GM21381 (cell line): ENCODE data around the gene STK39.

Experiments used
- ATAC-seq: cut with Tn5 transposase; IDR thresholded peaks from one replicate; pipeline ENCODE4 v1.9.1; 2021; ENCODE audit warnings: mild to moderate bottlenecking, moderate library complexity; ENCODE audit not compliant: unreplicated experiment

The STK39 gene

DNA sequence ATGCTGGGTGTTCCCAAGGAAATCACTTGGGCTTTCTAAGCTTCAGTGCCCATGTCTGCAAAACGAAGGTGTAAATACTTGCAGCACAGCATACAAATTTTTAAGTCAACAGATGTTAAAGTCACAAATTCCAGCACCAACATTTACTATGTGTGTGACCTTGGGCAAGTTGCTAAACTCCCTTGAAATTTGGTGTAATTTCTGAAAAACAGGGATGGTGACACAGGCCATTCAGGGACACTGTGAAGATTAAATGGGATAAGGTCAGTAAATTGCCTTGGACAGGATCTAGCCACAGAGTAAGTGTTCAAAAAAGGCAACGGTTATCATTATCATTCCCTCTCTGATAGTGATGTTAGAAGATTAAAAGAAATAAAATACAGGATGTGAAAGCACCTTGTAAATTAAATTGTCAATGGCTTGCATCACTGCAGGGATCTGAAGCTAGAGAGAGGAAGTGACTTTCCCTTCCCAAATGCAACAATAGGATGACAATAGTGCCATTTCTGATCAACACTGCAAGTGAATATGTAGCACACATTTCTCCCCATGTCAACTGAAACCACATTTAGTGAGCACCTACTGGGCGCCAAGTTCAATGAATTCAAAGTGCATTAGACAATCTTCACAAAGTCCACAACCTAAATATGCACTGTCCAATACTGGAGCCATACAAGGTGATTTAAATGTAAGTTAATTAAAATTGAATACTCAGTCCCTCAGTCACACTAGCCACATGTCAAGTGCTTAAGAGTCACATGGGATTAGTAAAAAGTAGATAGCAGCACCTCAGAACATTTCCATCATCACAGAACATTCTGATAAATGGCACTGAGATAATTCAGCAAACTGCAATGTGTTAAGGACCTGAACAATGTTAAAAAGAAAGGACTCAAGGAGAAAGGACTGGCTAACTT is 81.2 kb downstream of the STK39 start:
- no peak for ATAC-seq

DNA sequence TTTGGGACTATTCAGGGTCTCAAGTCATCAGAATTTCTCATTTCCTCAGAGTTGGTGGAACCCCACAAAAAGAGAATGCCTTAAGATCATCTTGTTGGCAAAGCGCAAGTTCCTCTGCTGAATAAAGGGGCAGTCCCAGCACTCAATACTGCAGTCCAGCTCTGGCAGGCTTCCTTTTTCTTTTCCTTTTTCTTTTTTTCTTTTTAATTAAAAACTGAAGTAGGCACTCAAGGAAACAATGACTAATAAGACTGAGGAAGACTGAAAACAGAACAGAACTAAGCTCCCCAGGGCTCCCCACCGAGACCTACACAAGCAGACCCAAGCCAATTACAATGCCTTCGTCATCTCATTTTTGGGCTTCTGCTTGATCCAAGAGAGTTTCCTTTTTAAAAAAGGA is 82.0 kb downstream of the STK39 start:
- ATAC-seq, result no peak

DNA sequence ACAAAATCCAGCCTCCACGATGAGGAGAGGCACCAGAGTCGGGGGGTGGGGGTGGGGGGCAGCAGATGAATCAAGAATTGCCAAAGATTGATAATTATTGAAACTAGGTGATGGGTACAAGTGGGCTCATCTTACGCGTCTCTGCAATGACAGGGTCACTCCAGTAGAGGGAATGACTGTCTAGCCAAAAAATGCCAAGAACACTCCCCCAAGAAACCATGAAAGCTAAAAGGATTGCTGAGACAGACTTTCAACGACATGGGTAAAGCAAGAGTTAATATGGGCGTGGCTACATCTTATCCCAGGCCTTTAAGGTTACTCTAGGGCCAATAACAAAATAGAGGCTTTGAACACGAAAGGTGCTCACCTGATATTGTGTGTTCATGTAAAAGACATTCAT is 86.5 kb downstream of the STK39 start:
- no peak for ATAC-seq

DNA sequence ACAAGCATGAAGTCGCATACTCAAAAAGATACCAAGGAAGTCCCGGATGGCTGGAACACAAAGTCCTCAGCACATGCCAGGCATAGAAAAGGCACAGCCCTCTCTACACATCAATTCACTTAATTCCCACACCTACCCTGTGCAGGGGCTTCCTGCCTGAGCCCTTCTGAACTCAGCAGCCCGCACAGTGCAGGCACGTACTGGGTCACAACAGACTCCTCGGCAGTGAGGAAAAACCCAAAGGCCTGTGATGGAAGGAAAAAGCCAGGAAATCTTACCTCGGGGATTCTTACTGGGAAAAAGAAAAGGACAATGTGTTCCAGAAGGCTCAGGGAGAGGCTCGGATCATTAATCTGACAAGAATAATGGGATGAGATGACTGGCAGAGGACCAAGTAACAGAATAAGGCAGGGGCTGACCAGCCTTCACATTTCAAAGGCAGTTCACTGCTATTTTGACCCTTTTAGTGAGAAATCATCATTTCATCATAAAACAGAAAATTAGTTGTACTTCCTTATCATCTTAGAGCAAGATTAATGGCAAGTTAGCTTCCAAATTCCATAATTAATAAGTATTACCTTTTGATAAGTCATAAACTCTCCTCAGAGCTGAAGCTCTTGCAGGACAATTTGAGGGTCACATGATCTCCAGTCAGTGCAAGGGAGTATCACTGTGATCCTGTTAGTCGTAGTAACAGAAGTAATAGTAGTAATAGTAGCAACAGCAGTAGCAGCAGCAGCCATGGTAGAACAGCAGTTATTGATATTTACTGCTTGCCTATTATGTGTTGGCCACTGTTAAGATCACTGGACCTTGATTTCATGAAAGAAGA is 87.4 kb downstream of the STK39 start:
- no peak for ATAC-seq

DNA sequence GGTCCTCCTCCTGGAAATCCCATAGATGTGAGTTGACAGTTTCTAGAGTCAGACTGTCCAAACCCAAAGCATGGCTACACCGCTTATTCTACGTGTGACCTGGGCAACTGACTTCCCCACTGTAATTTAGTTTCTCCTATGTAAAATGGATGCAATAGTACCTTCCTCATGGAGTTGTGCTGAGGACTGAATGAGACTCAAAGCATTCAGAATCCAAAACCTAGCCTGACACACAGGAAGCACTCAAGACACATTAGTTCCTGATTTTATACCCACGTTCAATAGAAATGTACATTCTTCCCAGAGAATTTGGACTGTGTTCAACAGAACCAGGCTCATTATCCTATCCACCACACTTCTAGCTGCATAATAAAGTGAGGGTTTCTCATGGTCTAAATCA is 88.8 kb downstream of the STK39 start:
- ATAC-seq, result no peak

DNA sequence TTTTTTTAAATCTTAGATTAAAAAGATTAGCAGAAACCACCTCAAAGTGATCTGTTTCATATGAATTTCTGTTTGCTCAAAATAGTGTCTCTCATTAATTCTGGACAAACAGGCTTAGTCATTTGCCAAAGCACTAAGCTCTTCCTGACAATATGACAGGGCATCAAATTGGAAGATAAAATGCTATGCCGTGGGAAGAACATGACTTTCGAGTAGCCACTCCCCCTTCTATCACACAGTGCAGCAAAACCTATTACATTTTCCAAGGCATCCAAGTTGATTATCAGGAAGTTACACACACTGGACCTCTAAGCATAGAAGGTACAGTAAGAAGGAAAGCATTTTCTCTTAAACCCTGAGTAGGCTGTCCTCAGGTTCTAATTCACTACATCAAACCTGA is 89.5 kb downstream of the STK39 start:
- no peak for ATAC-seq

DNA sequence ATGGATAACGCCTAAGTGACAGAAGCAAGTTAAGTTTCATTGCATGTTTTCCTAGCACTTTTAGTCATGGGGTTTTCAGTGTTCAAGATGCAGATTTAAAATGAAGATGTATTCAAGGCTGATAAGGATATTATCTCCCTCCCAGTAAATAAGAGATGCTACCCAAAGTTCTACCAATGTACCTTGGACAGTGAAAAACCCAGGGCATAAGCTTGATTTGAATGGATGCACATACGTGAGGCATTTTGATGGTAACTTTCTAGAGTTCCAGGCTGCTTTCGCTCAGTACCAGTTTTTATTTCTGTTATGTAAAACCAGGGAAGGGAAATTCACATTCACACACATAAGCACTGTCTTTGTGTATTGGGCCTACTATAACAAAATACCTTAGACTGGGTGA is 90.3 kb downstream of the STK39 start:
- no peak for ATAC-seq

DNA sequence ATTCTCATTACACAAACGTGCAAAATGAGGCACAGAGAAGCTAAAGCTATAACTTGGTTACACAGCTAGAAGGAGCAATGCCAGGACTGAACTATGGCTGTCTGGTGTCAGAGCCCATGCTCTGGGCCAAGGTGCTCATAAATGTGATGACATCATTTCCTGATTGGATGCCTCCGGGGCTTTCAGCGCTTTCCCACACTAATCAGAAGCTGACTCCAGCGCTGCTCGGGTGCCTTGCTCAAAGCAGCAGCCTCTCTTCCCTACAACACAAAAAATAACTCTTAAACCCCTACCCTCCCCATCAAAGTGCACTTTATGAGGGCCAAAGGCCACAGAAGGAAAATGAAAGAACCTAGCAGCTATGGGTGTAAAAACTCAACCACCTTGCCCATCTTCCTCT is 90.7 kb downstream of the STK39 start:
- no peak for ATAC-seq

DNA sequence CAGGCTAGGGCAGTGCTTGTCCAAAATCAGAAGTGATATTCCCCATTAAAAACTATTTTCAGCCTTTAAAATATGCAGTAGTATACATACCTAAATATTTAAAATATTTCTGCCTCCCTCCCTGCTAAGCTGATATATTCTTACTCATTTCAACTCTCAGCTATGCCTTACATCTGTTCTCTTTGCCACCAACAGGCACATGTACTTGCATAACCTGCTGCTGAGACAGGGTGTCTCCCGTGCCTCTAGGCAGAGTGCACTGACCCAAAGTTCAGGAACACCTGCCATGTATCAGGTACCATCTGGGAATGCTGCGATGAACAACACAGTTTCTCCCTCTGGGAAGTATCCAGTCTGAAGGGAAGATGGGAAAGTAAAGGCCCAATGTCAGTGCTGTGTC is 91.7 kb downstream of the STK39 start:
- no peak for ATAC-seq

DNA sequence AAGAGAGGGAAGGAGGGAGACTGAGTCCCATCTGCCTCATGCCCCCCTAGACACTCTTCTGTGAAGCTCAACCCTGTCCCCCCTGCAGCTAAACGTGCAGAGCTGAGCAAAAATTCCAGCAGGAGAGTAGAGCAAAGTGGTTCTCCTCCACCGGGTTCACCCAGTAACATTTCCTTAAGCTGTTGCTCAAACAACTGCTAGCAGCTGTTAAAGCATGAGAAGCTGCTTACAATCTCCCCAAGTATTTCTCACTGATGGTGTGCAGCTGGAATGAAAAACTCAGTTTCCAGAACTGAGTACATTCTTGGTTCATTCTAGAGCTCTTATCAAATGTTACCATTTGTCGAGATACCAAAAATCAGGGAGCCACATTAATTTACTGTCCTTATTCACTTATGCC is 92.3 kb downstream of the STK39 start:
- no peak for ATAC-seq

DNA sequence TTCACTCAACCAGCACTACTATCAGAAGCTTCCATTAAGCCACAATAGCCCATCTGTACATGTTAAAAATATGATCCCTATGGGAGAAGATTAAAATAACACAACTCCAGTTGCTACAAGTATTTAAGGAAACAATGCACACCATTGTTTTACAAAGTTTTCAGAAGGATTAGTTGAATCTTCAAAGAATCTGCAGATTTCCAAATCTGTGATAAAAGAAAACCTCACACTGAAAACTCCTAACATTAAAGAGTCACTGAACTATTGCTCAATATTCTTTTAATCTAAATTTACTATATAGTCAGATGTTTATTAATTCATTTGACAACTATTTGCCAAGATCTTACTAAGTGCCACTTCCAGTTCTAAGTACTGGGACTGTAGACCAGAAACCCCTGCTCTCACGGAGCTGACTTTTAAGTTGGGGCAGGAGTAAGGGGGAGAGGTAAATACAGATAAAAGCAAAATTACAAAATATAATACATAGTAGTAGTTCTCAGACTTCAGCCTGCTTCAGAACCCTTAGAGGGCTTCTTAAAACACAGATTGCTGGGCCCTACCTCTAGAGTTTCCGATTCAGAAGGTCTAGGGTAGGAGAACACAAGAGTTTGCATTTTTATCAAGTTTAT is 94.4 kb downstream of the STK39 start:
- ATAC-seq, result no peak

DNA sequence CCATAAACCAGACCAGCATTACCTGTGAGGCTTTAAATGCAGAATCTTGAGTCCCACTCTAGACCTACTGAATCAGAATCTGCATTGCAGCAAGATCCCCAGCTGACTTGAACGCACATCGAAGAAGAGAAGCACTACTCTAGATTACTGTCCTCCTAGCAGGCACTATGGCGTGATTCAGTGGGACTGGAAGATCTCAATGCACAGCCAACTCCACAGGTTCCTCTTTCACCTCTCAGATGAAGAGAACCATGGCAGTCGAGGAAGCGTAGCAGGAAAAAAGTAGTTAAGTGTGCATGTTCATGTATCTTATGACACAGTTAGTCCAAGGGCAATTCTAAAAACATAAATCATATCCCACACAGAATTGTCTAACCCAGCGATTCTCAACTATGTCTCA is 97.4 kb downstream of the STK39 start:
- ATAC-seq, result no peak

DNA sequence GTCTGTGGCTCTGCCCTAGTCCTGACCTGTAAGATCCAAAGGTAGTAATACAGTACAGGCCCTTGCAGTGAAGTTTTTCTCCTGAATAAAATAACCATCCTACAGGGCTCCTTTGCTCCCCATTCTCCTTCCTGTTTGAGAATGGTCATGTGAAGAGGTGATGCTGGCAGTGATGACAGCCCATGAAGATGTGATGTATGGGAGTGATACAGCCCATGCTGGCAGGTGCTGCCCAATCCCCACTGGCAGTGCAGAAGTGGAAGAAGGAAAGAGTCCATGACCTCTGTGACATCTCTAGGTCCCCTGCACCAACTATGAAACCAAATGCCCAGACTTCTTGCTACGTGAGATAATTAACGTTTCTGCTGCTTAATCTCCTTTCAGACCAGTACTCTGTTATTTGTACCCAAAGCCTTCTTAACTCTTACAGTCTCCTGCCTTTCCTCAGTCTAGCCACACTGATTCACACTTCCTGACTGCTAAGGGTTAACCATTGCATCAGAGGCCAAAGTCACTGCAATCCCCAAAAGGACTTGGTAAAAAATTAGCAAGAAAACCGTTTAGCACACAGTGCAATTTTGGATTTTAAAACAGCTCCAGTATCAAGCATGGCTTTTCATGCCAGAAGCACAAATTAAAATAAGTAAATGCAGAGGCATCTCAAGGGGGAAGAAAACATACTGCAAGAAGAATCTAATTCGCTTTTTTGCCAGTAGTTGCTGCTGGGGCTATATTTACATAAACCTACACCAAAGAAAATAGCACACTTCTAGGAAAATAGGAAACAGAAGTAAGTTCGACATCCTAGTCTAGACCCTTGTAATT is 98.0 kb downstream of the STK39 start:
- ATAC-seq, result no peak

DNA sequence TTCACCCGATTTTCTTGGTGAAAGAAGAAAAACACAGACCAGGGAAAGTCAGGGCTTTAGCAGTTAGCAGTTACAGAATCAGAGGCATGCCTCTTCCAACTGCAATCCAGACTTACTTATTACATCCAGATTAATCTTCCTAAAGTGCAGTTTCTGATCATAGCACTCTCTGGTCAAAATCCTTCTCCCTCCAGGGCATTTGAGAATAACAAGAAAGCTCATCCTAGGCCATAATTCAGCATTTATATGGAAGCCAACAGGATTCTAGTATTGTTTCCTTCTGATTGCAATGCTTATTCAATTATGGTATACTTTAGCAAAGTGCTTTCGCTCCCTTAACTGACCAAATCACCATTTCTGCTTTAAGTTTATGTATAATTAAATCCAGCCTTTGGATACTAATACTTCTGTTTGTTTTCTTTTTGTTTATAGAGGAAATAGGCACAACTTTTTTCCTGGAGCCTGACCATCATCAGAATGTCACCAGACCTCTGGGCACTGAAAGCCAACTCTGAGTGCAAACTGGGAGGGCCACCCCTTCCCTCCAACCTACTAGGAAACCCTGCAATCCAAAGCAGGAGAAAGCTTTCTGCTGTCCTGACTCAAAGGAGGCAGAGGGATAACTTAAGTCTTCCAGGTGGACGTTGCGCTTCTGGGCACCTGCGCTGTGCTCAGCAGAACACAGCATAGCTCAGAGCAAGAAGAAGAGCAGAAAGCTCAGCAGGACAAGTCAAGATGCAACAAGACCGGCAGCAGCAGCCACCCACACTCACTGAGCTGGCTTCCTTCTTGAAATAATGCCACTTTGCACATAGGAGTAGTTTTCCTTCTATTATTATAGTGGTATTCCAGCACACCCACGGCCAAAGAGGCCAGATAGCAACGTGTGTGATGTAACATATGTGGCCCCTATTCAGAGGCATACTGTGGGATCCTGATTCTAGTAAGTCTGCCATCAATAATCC is 99.3 kb downstream of the STK39 start:
- no peak for ATAC-seq

DNA sequence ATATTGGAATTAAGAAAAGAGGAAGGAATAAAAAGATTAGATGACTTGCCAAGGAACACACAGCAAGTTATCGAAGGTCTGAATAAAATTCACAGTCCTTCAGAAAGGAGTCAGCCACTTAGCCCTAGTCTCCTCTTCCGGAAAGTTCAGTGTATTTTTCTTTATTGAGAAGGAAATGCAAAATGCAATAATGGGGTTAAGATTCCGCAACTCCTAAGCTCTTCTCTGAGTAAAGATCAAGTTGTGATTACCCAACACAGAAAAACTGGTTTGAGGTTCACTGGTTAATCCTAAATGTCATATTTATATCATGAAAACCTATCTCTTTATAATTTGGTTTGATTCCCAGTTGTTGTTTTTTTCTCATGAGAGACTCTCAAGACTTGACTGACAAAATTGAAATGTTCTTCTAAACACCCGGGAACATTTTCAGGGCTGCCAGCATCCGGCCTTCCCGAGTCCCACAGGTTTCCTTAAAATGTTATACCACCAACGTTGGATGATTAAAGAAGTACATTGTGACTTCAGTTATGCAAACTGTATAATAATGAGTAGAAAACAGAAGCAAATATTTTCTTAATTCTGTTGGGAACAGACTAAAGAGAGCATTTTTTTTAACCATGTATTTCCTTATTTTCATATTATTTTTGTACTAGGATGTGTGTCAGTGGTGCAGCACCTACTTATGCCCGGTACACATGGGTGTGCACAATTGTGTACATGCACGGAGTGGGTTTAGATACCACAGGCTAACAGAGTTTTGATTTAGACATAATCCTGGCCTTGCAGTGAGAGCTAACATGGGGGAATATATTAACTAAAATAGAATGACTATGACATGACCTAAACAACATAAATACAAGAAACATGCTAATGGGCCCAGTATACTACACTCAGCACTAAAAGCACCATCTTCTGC is 100.2 kb downstream of the STK39 start:
- ATAC-seq, result no peak

DNA sequence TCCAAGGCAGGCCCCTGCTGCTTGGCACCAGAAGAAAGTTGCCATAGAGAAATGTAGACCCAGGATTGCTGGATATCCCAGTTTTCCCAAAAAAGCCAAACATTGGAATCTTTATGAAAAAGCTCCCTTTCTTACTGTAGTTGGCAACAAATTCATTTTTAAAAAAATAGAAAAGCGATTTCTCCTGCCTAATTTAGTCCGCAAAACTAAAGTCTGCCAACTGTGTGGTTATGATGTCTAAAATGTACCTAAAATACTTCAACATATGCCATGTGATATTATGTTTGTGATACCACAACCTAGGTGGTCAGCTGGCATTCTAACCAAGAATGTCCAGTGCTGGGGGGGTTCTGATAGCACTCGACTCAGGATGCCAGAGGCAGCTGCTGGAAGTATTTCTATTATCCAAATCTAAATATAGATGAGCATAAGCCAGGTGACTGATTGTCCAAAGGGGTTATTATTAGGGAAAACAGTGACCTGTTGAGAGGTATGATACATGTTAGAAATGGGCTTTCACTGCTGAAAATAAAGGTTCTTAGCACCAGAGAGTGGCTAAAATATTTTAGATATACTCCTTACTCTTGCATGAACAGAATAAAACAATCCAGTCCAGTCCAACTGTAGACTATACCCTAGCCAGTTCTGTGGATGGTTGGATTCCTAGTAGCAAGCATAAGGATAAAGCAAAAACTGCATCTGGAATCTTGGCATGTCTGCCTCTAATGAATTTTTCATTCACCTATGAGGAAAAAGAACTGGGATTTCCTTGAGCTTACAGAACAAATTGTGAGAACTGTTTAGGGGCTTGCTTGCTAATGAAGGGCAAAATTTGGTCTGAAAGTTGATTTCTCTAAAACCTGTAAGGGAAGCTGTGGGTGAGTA is 101.7 kb downstream of the STK39 start:
- no peak for ATAC-seq

DNA sequence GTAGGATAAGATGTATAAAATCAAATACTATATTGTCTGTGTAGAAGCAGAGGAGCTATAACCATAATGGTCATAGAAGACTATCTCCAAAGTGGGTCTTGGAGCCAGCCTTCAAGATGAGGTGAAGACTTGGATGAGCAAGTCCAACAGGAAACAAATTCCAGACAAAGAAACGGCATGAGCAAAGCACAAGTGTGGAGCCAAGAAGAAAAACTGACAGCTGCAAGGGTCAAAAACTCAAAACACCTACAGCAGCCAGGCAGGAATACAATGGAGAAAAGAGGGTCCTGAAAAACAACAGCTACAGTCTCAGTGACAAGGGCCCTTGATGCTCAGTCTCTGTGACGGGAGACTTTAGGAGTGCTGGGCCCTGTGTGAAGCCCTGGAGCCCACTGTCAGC is 102.4 kb downstream of the STK39 start:
- no peak for ATAC-seq

DNA sequence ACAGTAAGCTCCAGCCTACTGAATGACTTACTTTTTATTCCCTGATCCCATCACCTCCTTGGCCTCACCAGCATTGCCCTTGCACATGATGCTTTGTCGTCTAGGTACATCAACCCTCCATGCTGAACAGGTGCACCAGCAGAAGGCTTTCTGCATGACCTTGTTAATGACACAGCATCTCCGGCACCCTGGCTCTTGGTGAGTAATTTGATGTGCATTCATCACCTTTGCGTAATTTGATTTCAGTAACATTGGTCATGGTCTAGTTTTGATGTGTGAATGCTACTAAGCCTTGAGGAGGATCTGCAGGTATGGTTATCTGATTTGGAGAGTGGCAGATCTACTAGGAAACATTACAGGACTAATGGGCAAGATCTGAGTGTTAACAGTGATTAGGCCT is 103.6 kb downstream of the STK39 start:
- no peak for ATAC-seq
